HepG2 (cell line): ENCODE results near the gene ZNF557. TPM values are rescaled to one million over a fixed set of nuclear protein-coding genes. Genes with fewer than 3 reads are reported as not detected.

Source experiments
- ATAC-seq: fragments of 200-7000 bp; cut with Tn5 transposase; 3 replicates; pipeline ENCODE4 v1.9.1; 2020; ENCODE audit warnings: mild to moderate bottlenecking, moderate library complexity
- BruUV-seq: library from RNA; stranded (reverse); fragments of 400-500 nt; replicated peaks from 2 replicates; lab custom pipeline; 2021; lab: Mats Ljungman, UMichigan
- CTCF ChIA-PET: fragments of 300-600 bp; formaldehyde crosslinking; extraction: SDS; loops from one replicate; lab custom pipeline; 2021; ENCODE audit warnings: low total read pairs, inconsistent platforms, low intra/inter-chr PET ratio; lab: Yijun Ruan, JAX
- POLR2A ChIA-PET: fragments of 350-600 bp; sonication (Branson Sonifier 250); formaldehyde crosslinking; loops from one replicate; lab custom pipeline; 2020; ENCODE audit warnings: antibody characterized with exemption, inconsistent platforms; lab: Yijun Ruan, JAX
- DNase-seq: peaks from one replicate; pipeline ENCODE4 v3.0.0-alpha.2; 2015; ENCODE audit warnings: low spot score
- FAIRE-seq: peaks from 3 replicates; lab custom pipeline; 2011; peaks lifted over from hg19 to GRCh38; lab: Jason Lieb, UNC
- H2AFZ ChIP-seq: one replicate; pipeline ENCODE4 v1.6.1; 2011; ENCODE audit warnings: low read length, inconsistent platforms
- H3K27ac ChIP-seq: fragments of 300-600 bp; 3 replicates; pipeline ENCODE4 v1.8.0; 2011; ENCODE audit warnings: mixed run types, mild to moderate bottlenecking, mixed read lengths, low read length, inconsistent platforms; ENCODE audit not compliant: insufficient read depth; ENCODE audit errors: extremely low read length
- H3K27me3 ChIP-seq, 2 experiments: fragments of 200-600 bp in 1 of 2; 2 replicates in 1 of 2; 3 replicates in 1 of 2; pipeline versions ENCODE4 v1.6.0 to v1.8.0; 2011; ENCODE audit warnings: low read length in 2 of 2, mild to moderate bottlenecking in 2 of 2, moderate library complexity in 2 of 2, inconsistent platforms in 1 of 2; ENCODE audit not compliant: insufficient read depth in 2 of 2, control insufficient read depth in 1 of 2
- H3K36me3 ChIP-seq, 2 experiments: fragments of 200-600 bp in 1 of 2; replicated peaks in 1 of 2; 2 replicates in 1 of 2; 3 replicates in 1 of 2; pipeline versions ENCODE4 v1.5.1 to v1.8.0; 2011; ENCODE audit warnings: low read length in 2 of 2, inconsistent platforms in 1 of 2; ENCODE audit not compliant: insufficient read depth in 2 of 2, control insufficient read depth in 1 of 2
- H3K4me1 ChIP-seq: 2 replicates; pipeline ENCODE4 v1.5.1; 2012; ENCODE audit warnings: low read length, inconsistent platforms; ENCODE audit not compliant: insufficient read depth
- H3K4me2 ChIP-seq: 2 replicates; pipeline ENCODE4 v1.6.0; 2011; ENCODE audit warnings: low read depth, low read length, inconsistent platforms
- H3K4me3 ChIP-seq, 3 experiments: fragments of 200-600 bp in 1 of 3; sonication (generic), shearing (Covaris generic) in 1 of 3; replicated peaks in 1 of 3; 2 replicates each; pipeline ENCODE4 v1.5.1; 2011 to 2016; ENCODE audit warnings: low read length in 3 of 3, inconsistent platforms in 2 of 3, low read depth in 2 of 3, mild to moderate bottlenecking in 2 of 3, control low read depth in 1 of 3, mixed read lengths in 1 of 3; ENCODE audit not compliant: insufficient read depth in 1 of 3
- H3K79me2 ChIP-seq: one replicate; pipeline ENCODE4 v1.6.1; 2011; ENCODE audit warnings: low read length, inconsistent platforms; ENCODE audit not compliant: insufficient read depth
- H3K9ac ChIP-seq: 2 replicates; pipeline ENCODE4 v1.6.0; 2011; ENCODE audit warnings: mild to moderate bottlenecking, low read depth, low read length, inconsistent platforms; ENCODE audit not compliant: insufficient read depth
- H3K9me3 ChIP-seq: 2 replicates; pipeline ENCODE4 v1.5.1; 2012; ENCODE audit warnings: mild to moderate bottlenecking, low read length
- H4K20me1 ChIP-seq: 2 replicates; pipeline ENCODE4 v1.6.0; 2011; ENCODE audit warnings: inconsistent platforms, mild to moderate bottlenecking, low read length, moderate library complexity; ENCODE audit not compliant: insufficient read depth
- FOXO4 ChIP-seq: sonication (generic); formaldehyde crosslinking; conservative IDR thresholded peaks from 2 replicates; pipeline ENCODE4 v1.8.1; 2023; ENCODE audit warnings: missing genetic modification reagents
- HNF4G ChIP-seq, 2 experiments: sonication (generic) in 1 of 2; formaldehyde crosslinking in 1 of 2; IDR thresholded peaks; 2 replicates each; pipeline versions ENCODE4 v1.4.0 to v1.6.1; 2011 to 2020; ENCODE audit warnings: borderline replicate concordance in 2 of 2, low read depth in 2 of 2, mild to moderate bottlenecking in 2 of 2, low read length in 1 of 2, missing genetic modification reagents in 1 of 2, moderate library complexity in 1 of 2
- IKZF1 ChIP-seq: fragments of 450-650 bp; IDR thresholded peaks from 2 replicates; pipeline ENCODE4 v1.7.1; 2016
- IRF1 ChIP-seq: sonication (generic); formaldehyde crosslinking; IDR thresholded peaks from 2 replicates; pipeline ENCODE4 v1.4.0; 2020; ENCODE audit warnings: low read depth, mild to moderate bottlenecking, missing genetic modification reagents
- NONO ChIP-seq, 2 experiments: fragments of 450-650 bp in 1 of 2; sonication (generic) in 1 of 2; formaldehyde crosslinking in 1 of 2; IDR thresholded peaks in 1 of 2; conservative IDR thresholded peaks in 1 of 2; 2 replicates each; pipeline versions ENCODE4 v1.6.1 to v1.8.0; 2017 to 2022; ENCODE audit warnings: mild to moderate bottlenecking in 1 of 2, missing genetic modification reagents in 1 of 2, moderate library complexity in 1 of 2
- NPAS2 ChIP-seq: sonication (generic); formaldehyde crosslinking; IDR thresholded peaks from 2 replicates; pipeline ENCODE4 v1.8.0; 2022; ENCODE audit warnings: mild to moderate bottlenecking, missing genetic modification reagents, borderline replicate concordance
- NR0B2 ChIP-seq: sonication (generic); formaldehyde crosslinking; IDR thresholded peaks from 2 replicates; pipeline ENCODE4 v1.4.0; 2020; ENCODE audit warnings: mild to moderate bottlenecking, missing genetic modification reagents
- XBP1 ChIP-seq: sonication (generic); formaldehyde crosslinking; IDR thresholded peaks from 2 replicates; pipeline ENCODE4 v1.5.0; 2020; ENCODE audit warnings: missing genetic modification reagents
- ZNF720 ChIP-seq: sonication (generic); formaldehyde crosslinking; IDR thresholded peaks from 2 replicates; pipeline ENCODE4 v1.4.0; 2020; ENCODE audit warnings: missing genetic modification reagents
- WGBS: methylation state at CpG from one replicate; pipeline ENCODE4 v1.1.6; 2017; ENCODE audit warnings: low lambda C conversion rate; 5-methylcytosine and 5-hydroxymethylcytosine counted together
- in situ Hi-C: cut with HindIII; loops from 2 replicates; pipeline ENCODE4 v1.10.0; 2017; ENCODE audit warnings: low pct_unique_long_range_greater_than_20kb; ENCODE audit not compliant: extremely low pct_ligation_motif_present
- intact Hi-C: fragments of 100-400 bp; cut with micrococcal nuclease; formaldehyde crosslinking; loops from one replicate; pipeline ENCODE4 v1.10.0; 2022; ENCODE audit not compliant: unreplicated experiment
- polyA plus RNA-seq, 8 experiments: library from polyadenylated mRNA; depleted of rRNA in 3 of 8; stranded (reverse) in 7 of 8; unstranded in 1 of 8; fragments of >200 nt; fragmentation: Illumina TruSeq in 4 of 8; extraction: Trizol in 4 of 8; gene quantifications; 2 replicates each; pipeline versions ENCODE4 v1.2.1 to v1.2.3, GENCODE V29; 2011 to 2016; ENCODE audit warnings: low read depth in 4 of 8, missing spikeins in 1 of 8, mixed read lengths in 1 of 8; ENCODE audit not compliant: insufficient read depth in 1 of 8
- total RNA-seq, 5 experiments: library from RNA; depleted of rRNA; stranded (reverse); fragments of >200 nt; fragmentation: Illumina TruSeq; extraction: Trizol; gene quantifications; 2 replicates each; pipeline ENCODE4 v1.2.3, GENCODE V29; 2016; ENCODE audit warnings: low read depth in 1 of 5
- TF ChIP-seq, protein P1 (sequence below): sonication (generic); formaldehyde crosslinking; IDR thresholded peaks from 2 replicates; pipeline ENCODE4 v1.4.0; 2020; ENCODE audit warnings: missing genetic modification reagents, borderline replicate concordance
- TF ChIP-seq, protein P2 (sequence below): sonication (generic); formaldehyde crosslinking; IDR thresholded peaks from 2 replicates; pipeline ENCODE4 v1.5.1; 2020; ENCODE audit warnings: mild to moderate bottlenecking, moderate library complexity, missing genetic modification reagents
- TF ChIP-seq, protein P3 (sequence below): sonication (generic); formaldehyde crosslinking; IDR thresholded peaks from 2 replicates; pipeline ENCODE4 v1.5.0; 2020; ENCODE audit warnings: missing genetic modification reagents, mild to moderate bottlenecking, borderline replicate concordance

ZNF557 gene
- total and polyA plus RNA-seq, 2 of the 13 experiments (the other 11 are each of a cell fraction or from before 2014, with no cell fraction given): 2.1 to 7.8 TPM

GRCh38 chr19:7115721-7116120 lies 46.2 kb downstream of the ZNF557 start:
- H3K36me3 ChIP-seq: peaks cover 15 to 34% of the 10 kb centered on the region in 2 experiments
- no peak overlapping the region for H3K4me2 ChIP-seq
- H3K27me3 ChIP-seq: no peaks in the 10 kb centered on the region
- POLR2A ChIA-PET: no interaction called here
- intact Hi-C loops (no loop called here), in situ Hi-C loops (no loop called here)
- no peak for DNase-seq
- FAIRE-seq: no peak
- H3K79me2 ChIP-seq: no peaks in the 10 kb centered on the region
- no peak overlapping the region for H2AFZ ChIP-seq
- 96% methylated on average over 5 of the region's 6 CpGs for WGBS
- H3K27ac ChIP-seq: no peak overlapping the region
- no peak for ATAC-seq
- H4K20me1 ChIP-seq: no peaks in the 10 kb centered on the region
- H3K4me3 ChIP-seq: no peak overlapping the region
- CTCF ChIA-PET: no interaction called here
- H3K9me3 ChIP-seq: no peaks in the 10 kb centered on the region
- no TSS peak for BruUV-seq
- no peaks in the 10 kb centered on the region for H3K4me1 ChIP-seq
- H3K9ac ChIP-seq: no peak overlapping the region
- TF ChIP-seq NONO (IDR thresholded peaks at IDR 0.05) (no peak), NONO (CRISPR knock-in tag; conservative IDR thresholded peaks at IDR 0.05) (no peak), IRF1 (CRISPR knock-in tag) (no peak), NR0B2 (no peak), IKZF1 (no peak), XBP1 (CRISPR knock-in tag) (no peak), NPAS2 (CRISPR knock-in tag) (no peak), ZNF720 (no peak), FOXO4 (no peak), HNF4G (IDR thresholded peaks at IDR 0.05; ENCODE audit: borderline replicate concordance, low read depth, low read length) (no peak), HNF4G (CRISPR knock-in tag; IDR thresholded peaks at IDR 0.05; ENCODE audit: borderline replicate concordance, low read depth) (no peak)
- TF ChIP-seq, protein P1, sequence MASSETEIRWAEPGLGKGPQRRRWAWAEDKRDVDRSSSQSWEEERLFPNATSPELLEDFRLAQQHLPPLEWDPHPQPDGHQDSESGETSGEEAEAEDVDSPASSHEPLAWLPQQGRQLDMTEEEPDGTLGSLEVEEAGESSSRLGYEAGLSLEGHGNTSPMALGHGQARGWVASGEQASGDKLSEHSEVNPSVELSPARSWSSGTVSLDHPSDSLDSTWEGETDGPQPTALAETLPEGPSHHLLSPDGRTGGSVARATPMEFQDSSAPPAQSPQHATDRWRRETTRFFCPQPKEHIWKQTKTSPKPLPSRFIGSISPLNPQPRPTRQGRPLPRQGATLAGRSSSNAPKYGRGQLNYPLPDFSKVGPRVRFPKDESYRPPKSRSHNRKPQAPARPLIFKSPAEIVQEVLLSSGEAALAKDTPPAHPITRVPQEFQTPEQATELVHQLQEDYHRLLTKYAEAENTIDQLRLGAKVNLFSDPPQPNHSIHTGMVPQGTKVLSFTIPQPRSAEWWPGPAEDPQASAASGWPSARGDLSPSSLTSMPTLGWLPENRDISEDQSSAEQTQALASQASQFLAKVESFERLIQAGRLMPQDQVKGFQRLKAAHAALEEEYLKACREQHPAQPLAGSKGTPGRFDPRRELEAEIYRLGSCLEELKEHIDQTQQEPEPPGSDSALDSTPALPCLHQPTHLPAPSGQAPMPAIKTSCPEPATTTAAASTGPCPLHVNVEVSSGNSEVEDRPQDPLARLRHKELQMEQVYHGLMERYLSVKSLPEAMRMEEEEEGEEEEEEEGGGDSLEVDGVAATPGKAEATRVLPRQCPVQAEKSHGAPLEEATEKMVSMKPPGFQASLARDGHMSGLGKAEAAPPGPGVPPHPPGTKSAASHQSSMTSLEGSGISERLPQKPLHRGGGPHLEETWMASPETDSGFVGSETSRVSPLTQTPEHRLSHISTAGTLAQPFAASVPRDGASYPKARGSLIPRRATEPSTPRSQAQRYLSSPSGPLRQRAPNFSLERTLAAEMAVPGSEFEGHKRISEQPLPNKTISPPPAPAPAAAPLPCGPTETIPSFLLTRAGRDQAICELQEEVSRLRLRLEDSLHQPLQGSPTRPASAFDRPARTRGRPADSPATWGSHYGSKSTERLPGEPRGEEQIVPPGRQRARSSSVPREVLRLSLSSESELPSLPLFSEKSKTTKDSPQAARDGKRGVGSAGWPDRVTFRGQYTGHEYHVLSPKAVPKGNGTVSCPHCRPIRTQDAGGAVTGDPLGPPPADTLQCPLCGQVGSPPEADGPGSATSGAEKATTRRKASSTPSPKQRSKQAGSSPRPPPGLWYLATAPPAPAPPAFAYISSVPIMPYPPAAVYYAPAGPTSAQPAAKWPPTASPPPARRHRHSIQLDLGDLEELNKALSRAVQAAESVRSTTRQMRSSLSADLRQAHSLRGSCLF (CRISPR knock-in tag): no peak
- TF ChIP-seq, protein P2, sequence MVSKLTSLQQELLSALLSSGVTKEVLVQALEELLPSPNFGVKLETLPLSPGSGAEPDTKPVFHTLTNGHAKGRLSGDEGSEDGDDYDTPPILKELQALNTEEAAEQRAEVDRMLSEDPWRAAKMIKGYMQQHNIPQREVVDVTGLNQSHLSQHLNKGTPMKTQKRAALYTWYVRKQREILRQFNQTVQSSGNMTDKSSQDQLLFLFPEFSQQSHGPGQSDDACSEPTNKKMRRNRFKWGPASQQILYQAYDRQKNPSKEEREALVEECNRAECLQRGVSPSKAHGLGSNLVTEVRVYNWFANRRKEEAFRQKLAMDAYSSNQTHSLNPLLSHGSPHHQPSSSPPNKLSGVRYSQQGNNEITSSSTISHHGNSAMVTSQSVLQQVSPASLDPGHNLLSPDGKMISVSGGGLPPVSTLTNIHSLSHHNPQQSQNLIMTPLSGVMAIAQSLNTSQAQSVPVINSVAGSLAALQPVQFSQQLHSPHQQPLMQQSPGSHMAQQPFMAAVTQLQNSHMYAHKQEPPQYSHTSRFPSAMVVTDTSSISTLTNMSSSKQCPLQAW: no peak
- TF ChIP-seq, protein P3, sequence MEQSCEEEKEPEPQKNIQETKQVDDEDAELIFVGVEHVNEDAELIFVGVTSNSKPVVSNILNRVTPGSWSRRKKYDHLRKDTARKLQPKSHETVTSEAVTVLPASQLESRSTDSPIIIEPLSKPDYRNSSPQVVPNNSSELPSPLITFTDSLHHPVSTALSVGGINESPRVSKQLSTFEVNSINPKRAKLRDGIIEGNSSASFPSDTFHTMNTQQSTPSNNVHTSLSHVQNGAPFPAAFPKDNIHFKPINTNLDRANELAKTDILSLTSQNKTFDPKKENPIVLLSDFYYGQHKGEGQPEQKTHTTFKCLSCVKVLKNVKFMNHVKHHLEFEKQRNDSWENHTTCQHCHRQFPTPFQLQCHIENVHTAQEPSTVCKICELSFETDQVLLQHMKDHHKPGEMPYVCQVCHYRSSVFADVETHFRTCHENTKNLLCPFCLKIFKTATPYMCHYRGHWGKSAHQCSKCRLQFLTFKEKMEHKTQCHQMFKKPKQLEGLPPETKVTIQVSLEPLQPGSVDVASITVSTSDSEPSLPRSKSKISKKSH (CRISPR knock-in tag): no peak
